GM12865 (cell line): ENCODE measurements around the gene CSMD2.

Source experiments
- DNase-seq: peaks from one replicate; pipeline ENCODE4 v3.0.0; 2010; ENCODE audit warnings: low read depth
- H3K4me3 ChIP-seq: 2 replicates; pipeline ENCODE4 v1.5.1; 2011; ENCODE audit warnings: mild to moderate bottlenecking, low read depth, low read length, control low read depth
- CTCF ChIP-seq: IDR thresholded peaks from 2 replicates; pipeline ENCODE4 v1.5.1; 2011; ENCODE audit warnings: low read length, control low read depth, low read depth, inconsistent platforms; ENCODE audit not compliant: insufficient read depth; ENCODE audit errors: missing control alignments

The CSMD2 gene

GRCh38 chr1:33975961-33976360, 189.1 kb downstream of the CSMD2 start:
- H3K4me3 ChIP-seq = no peak overlapping the region
- no peak for TF ChIP-seq CTCF
- no peak for DNase-seq

- no peak overlapping the region for H3K4me3 ChIP-seq
- DNase-seq = no peak
- no peak for TF ChIP-seq CTCF
These were observed 191.1 kb downstream of the CSMD2 start for GRCh38 chr1:33973799-33974545.

- H3K4me3 ChIP-seq = no peak overlapping the region
- no peak for TF ChIP-seq CTCF
- no peak for DNase-seq
These were observed 192.2 kb downstream of the CSMD2 start for GRCh38 chr1:33972676-33973395.

- H3K4me3 ChIP-seq = no peak overlapping the region
- no peak for DNase-seq
- no peak for TF ChIP-seq CTCF
These were observed 193.1 kb downstream of the CSMD2 start for GRCh38 chr1:33971913-33972312.

GRCh38 chr1:33971018-33971710, 193.9 kb downstream of the CSMD2 start:
- no peak for DNase-seq
- TF ChIP-seq CTCF = no peak
- no peak overlapping the region for H3K4me3 ChIP-seq

- TF ChIP-seq CTCF = no peak
- H3K4me3 ChIP-seq = no peak overlapping the region
- DNase-seq = no peak
These were observed 194.7 kb downstream of the CSMD2 start for GRCh38 chr1:33970148-33970825.
